Muscle layer of duodenum (tissue), 2 donors: Measurements from ENCODE around the gene SLC1A4.
"Not testable (repeated sequence)": the region's sequence is repeated elsewhere in the genome, so short reads cannot be mapped to it uniquely, and the experiment has no call there.

Experiments used
- H3K27ac ChIP-seq: one replicate; pipeline ENCODE4 v1.7.0; 2013; ENCODE audit warnings: mild to moderate bottlenecking, low read length
- H3K27me3 ChIP-seq: one replicate; pipeline ENCODE4 v1.7.0; 2013; ENCODE audit warnings: low read depth, mild to moderate bottlenecking, control low read depth, low read length
- H3K36me3 ChIP-seq, 2 donors: one replicate each; pipeline ENCODE4 v1.7.0; 2013; ENCODE audit warnings: low read length in 2 of 2, control low read depth in 1 of 2, mild to moderate bottlenecking in 1 of 2; ENCODE audit not compliant: insufficient read depth in 2 of 2, control insufficient read depth in 1 of 2
- H3K4me1 ChIP-seq, 2 donors: one replicate each; pipeline ENCODE4 v1.7.0; 2013; ENCODE audit warnings: low read length in 2 of 2, mild to moderate bottlenecking in 2 of 2, control low read depth in 1 of 2, moderate library complexity in 1 of 2; ENCODE audit not compliant: insufficient read depth in 2 of 2, control insufficient read depth in 1 of 2
- H3K4me3 ChIP-seq, 2 donors: one replicate each; pipeline ENCODE4 v1.7.0; 2013; ENCODE audit warnings: low read length in 2 of 2, low read depth in 1 of 2, mild to moderate bottlenecking in 1 of 2
- H3K9me3 ChIP-seq, 2 donors: one replicate each; pipeline ENCODE4 v1.7.0; 2013; ENCODE audit warnings: low read length in 2 of 2, control low read depth in 1 of 2, mild to moderate bottlenecking in 1 of 2; ENCODE audit not compliant: control insufficient read depth in 1 of 2
- donor health status: healthy.

The SLC1A4 gene

DNA sequence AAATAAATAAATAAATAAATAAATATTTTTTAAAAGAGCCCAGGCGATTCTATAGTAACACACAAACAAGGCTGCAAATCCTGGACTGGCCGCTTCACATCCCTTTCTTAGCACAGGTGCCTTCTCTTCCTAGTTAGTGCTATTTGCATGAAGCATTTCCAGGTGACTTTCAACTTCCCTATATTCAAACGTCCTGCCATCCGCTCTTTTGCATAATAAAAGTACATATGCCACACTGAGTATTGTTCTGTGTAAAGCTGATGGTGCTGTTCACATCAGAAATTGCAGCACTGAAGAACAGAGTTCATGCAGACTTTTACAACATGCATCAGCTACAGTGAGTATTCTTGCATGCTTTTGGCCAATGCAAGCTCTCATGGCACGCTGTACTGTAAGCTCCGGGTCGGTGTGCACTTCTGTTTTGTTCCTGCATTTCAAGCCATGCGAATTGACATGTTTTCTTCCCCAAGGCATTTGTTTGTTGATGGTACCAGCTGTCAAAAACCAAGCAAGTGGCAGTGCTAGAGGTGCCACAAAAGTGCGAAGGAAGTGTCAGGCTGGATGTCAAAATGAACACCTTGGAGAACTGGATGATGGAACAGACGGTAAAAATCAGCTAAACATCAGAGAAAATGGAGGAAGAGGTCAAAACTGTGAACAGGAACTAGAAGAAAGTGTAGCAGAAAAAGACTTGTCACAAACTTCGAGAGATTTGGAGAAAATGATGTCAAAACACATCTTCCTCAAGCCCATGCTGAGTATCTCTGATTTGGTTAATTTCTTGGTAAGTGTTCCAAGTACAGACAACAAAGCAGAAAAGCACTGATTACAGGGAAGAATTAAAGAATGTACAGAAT, 41.5 kb downstream of the SLC1A4 start:
- Histone ChIP-seq H3K27me3 (no peaks in the 10 kb centered on the region), H3K27ac (no peak overlapping the region), H3K4me3 (no peak overlapping the region)

GRCh38 chr2:65031341-65032018, 42.3 kb downstream of the SLC1A4 start:
- H3K27ac ChIP-seq, result no peak overlapping the region
- H3K27me3 ChIP-seq, result no peaks in the 10 kb centered on the region
- H3K36me3 ChIP-seq, result no peaks in the 10 kb centered on the region
- no peaks in the 10 kb centered on the region for H3K9me3 ChIP-seq
- peak overlapping the region in 1 of 2 donors; percentile 7 for H3K4me3 ChIP-seq
- peaks cover 0 to 4% of the 10 kb centered on the region in 2 donors for H3K4me1 ChIP-seq

More for the DNA sequence above, 41.5 kb downstream of the SLC1A4 start:
- Histone ChIP-seq H3K36me3 (no peaks in the 10 kb centered on the region), H3K9me3 (no peaks in the 10 kb centered on the region), H3K4me1 (peaks cover 0 to 4% of the 10 kb centered on the region in 2 donors)

GRCh38 chr2:65032019-65032975, 43.1 kb downstream of the SLC1A4 start:
- Histone ChIP-seq H3K9me3 (no peaks in the 10 kb centered on the region), H3K4me1 (peaks cover 0 to 4% of the 10 kb centered on the region in 2 donors), H3K27ac (peak overlapping the region; percentile 35), H3K36me3 (no peaks in the 10 kb centered on the region), H3K4me3 (peak overlapping the region in 1 of 2 donors; percentile 7), H3K27me3 (no peaks in the 10 kb centered on the region)

DNA sequence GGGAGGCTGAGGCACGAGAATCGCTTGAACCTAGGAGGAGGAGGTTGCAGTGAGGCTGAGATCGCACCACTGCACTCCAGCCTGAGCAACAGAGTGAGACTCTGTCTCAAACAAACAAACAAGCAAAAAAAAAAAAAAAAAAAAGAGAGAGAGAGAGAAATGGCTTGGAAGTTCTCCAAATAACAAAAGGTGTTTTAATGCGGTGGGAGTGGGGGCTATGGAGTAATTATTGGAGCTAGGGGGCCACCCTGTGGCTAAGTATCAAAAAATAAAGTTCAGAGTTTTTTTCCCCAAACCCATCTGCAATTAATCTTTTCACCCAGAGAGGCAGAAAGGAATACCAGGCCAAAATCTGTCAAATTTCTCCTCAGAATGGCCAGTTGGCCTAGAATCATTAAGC, 44.0 kb downstream of the SLC1A4 start:
- H3K36me3 ChIP-seq, result no peaks in the 10 kb centered on the region
- H3K9me3 ChIP-seq, result no peaks in the 10 kb centered on the region
- H3K4me1 ChIP-seq, result peaks cover 0 to 4% of the 10 kb centered on the region in 2 donors
- no peak overlapping the region for H3K27ac ChIP-seq
- no peak overlapping the region for H3K4me3 ChIP-seq
- H3K27me3 ChIP-seq, result no peaks in the 10 kb centered on the region

DNA sequence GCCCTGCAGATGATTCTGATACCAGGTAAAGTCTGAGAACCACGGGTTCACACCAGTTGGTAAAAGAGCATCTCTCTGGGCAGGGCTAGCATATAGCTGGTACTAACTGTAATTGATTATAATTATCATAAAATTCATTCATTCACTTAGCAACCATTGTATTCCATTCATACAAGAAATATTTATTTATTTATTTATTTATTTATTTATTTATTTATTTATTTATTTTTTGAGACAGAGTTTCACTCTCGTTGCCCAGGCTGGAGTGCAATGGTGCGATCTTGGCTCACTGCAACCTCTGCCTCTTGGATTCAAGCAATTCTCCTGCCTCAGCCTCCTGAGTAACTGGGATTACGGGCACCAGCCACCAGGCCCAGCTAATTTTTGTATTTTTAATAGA, 44.5 kb downstream of the SLC1A4 start:
- H3K4me3 ChIP-seq, H3K4me1 ChIP-seq, H3K9me3 ChIP-seq, H3K27me3 ChIP-seq, H3K36me3 ChIP-seq, H3K27ac ChIP-seq: not testable (repeated sequence)

DNA sequence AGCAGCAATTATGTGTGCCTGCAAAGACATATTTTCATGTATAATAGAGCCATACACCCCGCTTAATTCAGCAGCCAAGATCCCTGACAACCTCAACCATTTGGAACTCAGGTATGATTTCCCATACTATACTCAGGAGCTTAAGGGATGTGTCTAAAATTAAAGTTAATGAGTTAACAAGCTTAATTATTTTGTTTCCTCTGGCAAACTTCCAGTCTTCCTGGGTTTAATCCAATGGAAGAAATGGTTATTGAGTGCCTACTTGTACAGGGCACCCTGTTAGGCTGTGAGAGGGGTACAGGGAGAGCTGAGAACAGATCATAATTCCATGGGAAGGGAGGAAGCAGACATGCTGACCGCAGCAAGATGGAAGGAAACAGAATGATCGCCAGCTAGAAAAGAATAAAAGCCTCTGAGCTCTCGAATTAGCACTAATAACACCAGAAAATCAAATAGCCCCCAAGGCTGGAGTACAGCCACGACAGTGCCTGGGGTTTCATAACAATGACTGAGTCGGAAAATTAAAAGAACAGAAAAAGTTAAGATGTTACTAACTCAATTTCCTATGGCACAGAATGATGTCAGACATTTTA, 46.2 kb downstream of the SLC1A4 start:
- Histone ChIP-seq H3K27me3 (no peaks in the 10 kb centered on the region), H3K9me3 (no peaks in the 10 kb centered on the region), H3K4me3 (no peak overlapping the region), H3K4me1 (peaks cover 3 to 4% of the 10 kb centered on the region in 2 donors), H3K27ac (no peak overlapping the region), H3K36me3 (no peaks in the 10 kb centered on the region)

DNA sequence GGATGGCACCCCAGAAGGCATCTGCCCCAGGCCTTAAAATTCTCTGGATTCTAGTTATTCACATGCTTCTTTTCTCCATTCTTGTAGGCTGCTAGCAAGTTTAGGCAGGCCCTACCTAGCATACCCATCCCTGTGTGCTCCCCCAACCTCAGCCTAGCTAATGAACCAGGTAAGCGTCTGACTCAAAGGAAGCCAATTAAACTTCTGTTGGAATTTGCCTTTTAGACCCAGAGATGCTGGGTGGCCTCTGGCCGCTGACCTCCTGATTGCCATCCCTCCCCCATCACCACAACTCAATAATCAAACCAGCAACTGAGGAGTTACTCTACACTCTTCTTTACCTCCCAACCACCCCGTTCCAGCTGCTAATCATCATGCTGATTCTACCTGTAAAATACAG, 48.0 kb downstream of the SLC1A4 start:
- Histone ChIP-seq H3K4me1 (peaks cover 4% of the 10 kb centered on the region in 2 donors), H3K27ac (no peak overlapping the region), H3K27me3 (no peaks in the 10 kb centered on the region), H3K4me3 (no peak overlapping the region), H3K9me3 (no peaks in the 10 kb centered on the region), H3K36me3 (no peaks in the 10 kb centered on the region)

GRCh38 chr2:65039640-65040039, 50.4 kb downstream of the SLC1A4 start:
- H3K36me3 ChIP-seq, result no peaks in the 10 kb centered on the region
- no peaks in the 10 kb centered on the region for H3K27me3 ChIP-seq
- no peak overlapping the region for H3K27ac ChIP-seq
- H3K9me3 ChIP-seq, result no peaks in the 10 kb centered on the region
- peaks cover 4% of the 10 kb centered on the region in 2 donors for H3K4me1 ChIP-seq
- no peak overlapping the region for H3K4me3 ChIP-seq

DNA sequence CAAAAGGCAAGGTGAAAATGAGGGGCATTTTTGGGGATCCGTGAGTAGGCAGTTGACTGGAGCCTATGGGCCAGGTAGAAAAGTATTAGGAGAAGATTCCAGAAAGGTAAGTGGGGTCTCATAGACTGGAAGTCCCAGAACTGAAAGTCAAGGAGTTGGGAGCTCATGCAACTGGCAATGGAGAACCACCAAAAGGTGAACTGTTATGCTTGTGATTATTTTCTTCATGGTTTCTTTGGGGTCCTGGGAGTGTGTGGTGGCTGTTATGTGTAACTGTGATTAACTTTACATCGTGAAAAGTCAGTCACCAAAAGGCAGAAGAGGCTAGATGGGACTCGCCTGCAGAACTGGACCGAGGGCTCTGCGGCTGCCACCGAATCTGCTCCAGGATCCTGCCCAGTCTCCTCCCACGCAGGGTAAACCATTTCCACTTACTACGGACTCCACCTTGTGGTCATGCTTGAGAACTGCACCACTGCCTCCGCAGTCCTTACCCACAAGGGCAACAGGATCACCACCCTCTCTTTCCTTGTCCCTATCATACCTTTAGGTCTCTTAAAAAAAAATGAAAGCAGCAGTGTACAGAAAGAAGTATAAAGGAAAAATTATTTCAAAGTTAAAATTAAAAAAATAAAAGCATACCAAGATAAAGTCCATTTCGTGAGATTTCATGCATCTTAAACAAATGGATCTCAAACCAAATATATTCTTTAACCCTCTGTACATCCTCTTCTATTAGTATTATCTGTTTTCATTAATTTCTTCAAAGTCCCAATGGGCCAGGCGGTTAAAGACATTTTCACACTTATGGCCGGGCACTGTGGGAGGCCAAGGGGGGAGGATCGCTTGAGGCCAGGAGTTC, 51.4 kb downstream of the SLC1A4 start:
- H3K9me3 ChIP-seq, result no peaks in the 10 kb centered on the region
- H3K4me1 ChIP-seq, result peaks cover under 1 to 4% of the 10 kb centered on the region in 2 donors
- no peaks in the 10 kb centered on the region for H3K36me3 ChIP-seq
- H3K27ac ChIP-seq, result no peak overlapping the region
- H3K27me3 ChIP-seq, result no peaks in the 10 kb centered on the region
- H3K4me3 ChIP-seq, result peak overlapping the region; percentile 25 to 34

- no peaks in the 10 kb centered on the region for H3K27me3 ChIP-seq
- no peaks in the 10 kb centered on the region for H3K9me3 ChIP-seq
- H3K27ac ChIP-seq, result no peak overlapping the region
- no peaks in the 10 kb centered on the region for H3K36me3 ChIP-seq
- peaks cover 0 to 4% of the 10 kb centered on the region in 2 donors for H3K4me1 ChIP-seq
- no peak overlapping the region for H3K4me3 ChIP-seq
Measured at GRCh38 chr2:65043001-65043400, 53.8 kb downstream of the SLC1A4 start.
